Muscle of arm (tissue), 12 donors: Measurements from ENCODE around the gene TIGAR. TPM values are rescaled to one million over a fixed set of nuclear protein-coding genes. Genes with fewer than 3 reads are reported as not detected.

Source experiments
- DNase-seq: peaks from one replicate; pipeline ENCODE4 v3.0.0-alpha.2; 2013
- polyA plus RNA-seq, 12 donors: library from polyadenylated mRNA; unstranded; fragments of 120-200 nt; gene quantifications; one replicate each; pipeline ENCODE4 v1.2.1, GENCODE V29; 2013; ENCODE audit not compliant: insufficient read length in 12 of 12

The TIGAR gene
- polyA plus RNA-seq, 12 donors: 5.1 to 13.4 (median 6.9) TPM; not detected in 1

- DNase-seq: no peak
These were observed 39.8 kb upstream of the TIGAR start for GRCh38 chr12:4281173-4281654.

- DNase-seq: no peak
These were observed 38.7 kb upstream of the TIGAR start for GRCh38 chr12:4282103-4282891.

GRCh38 chr12:4282892-4283511 is 38.0 kb upstream of the TIGAR start:
- no peak for DNase-seq

- DNase-seq: no peak
These were observed 37.3 kb upstream of the TIGAR start for GRCh38 chr12:4283512-4284255.

GRCh38 chr12:4284306-4284705 is 36.7 kb upstream of the TIGAR start:
- DNase-seq: no peak

- DNase-seq: no peak
These were observed 35.9 kb upstream of the TIGAR start for GRCh38 chr12:4285070-4285469.

- no peak for DNase-seq
These were observed 34.8 kb upstream of the TIGAR start for GRCh38 chr12:4286228-4286627.

- DNase-seq: no peak
These were observed 34.2 kb upstream of the TIGAR start for GRCh38 chr12:4286771-4287317.

- DNase-seq: no peak
These were observed 33.4 kb upstream of the TIGAR start for GRCh38 chr12:4287325-4288211.

- no peak for DNase-seq
These were observed 32.5 kb upstream of the TIGAR start for GRCh38 chr12:4288296-4289131.

GRCh38 chr12:4289231-4289878 is 31.7 kb upstream of the TIGAR start:
- DNase-seq: no peak

- DNase-seq: no peak
These were observed 30.8 kb upstream of the TIGAR start for GRCh38 chr12:4289998-4290790.

GRCh38 chr12:4292341-4293073 is 28.5 kb upstream of the TIGAR start:
- DNase-seq: no peak

GRCh38 chr12:4293299-4293965 is 27.6 kb upstream of the TIGAR start:
- no peak for DNase-seq

GRCh38 chr12:4293966-4294505 is 27.0 kb upstream of the TIGAR start:
- DNase-seq: no peak

- no peak for DNase-seq
These were observed 24.3 kb upstream of the TIGAR start for GRCh38 chr12:4296751-4297150.

GRCh38 chr12:4297617-4298016 is 23.4 kb upstream of the TIGAR start:
- no peak for DNase-seq
